DMS53 treated with DMSO at 0.1 percent for 48 hours (cell line): Measurements from ENCODE around the gene SMAD7.

Experiments used
- DNase-seq: peaks from one replicate; lab custom pipeline; 2025; ENCODE audit not compliant: unreplicated experiment; lab: John Stamatoyannopoulos, UW

Gene SMAD7

GRCh38 chr18:48986851-48987761 lies 36.3 kb upstream of the SMAD7 start:
- no peak for DNase-seq

- no peak for DNase-seq
These were observed 34.4 kb upstream of the SMAD7 start for GRCh38 chr18:48985161-48985560.

- DNase-seq: peak; percentile 18
These were observed 33.1 kb upstream of the SMAD7 start for GRCh38 chr18:48983793-48984437.

- no peak for DNase-seq
These were observed 31.5 kb upstream of the SMAD7 start for GRCh38 chr18:48982266-48982665.

- DNase-seq: no peak
These were observed 29.5 kb upstream of the SMAD7 start for GRCh38 chr18:48979944-48980890.

GRCh38 chr18:48977914-48978313 lies 27.1 kb upstream of the SMAD7 start:
- DNase-seq: no peak

GRCh38 chr18:48975817-48976649 lies 25.3 kb upstream of the SMAD7 start:
- DNase-seq: peak; percentile 93

- no peak for DNase-seq
These were observed 24.5 kb upstream of the SMAD7 start for GRCh38 chr18:48975120-48975816.

- DNase-seq: no peak
These were observed 23.7 kb upstream of the SMAD7 start for GRCh38 chr18:48974304-48975119.

GRCh38 chr18:48973731-48974130 lies 23.0 kb upstream of the SMAD7 start:
- DNase-seq: no peak

- DNase-seq: no peak
These were observed 17.8 kb upstream of the SMAD7 start for GRCh38 chr18:48968412-48969215.

- DNase-seq: no peak
These were observed 16.8 kb upstream of the SMAD7 start for GRCh38 chr18:48967545-48967944.

GRCh38 chr18:48966523-48966922 lies 15.8 kb upstream of the SMAD7 start:
- DNase-seq: no peak

GRCh38 chr18:48963586-48964470 lies 13.1 kb upstream of the SMAD7 start:
- DNase-seq: no peak

- no peak for DNase-seq
These were observed 12.3 kb upstream of the SMAD7 start for GRCh38 chr18:48962994-48963561.

GRCh38 chr18:48962252-48962993 lies 11.7 kb upstream of the SMAD7 start:
- DNase-seq: no peak
